Panc1 (cell line): ENCODE measurements around the gene SPTBN4.

ENCODE experiments used
- CTCF ChIP-seq: fragments of 450-650 bp; IDR thresholded peaks from 2 replicates; pipeline ENCODE4 v1.5.1; 2017; ENCODE audit warnings: mild to moderate bottlenecking
- POLR2AphosphoS5 ChIP-seq: IDR thresholded peaks from 2 replicates; pipeline ENCODE4 v1.6.1; 2012; ENCODE audit warnings: mild to moderate bottlenecking, low read depth, low read length, moderate library complexity
- REST ChIP-seq, 2 experiments: IDR thresholded peaks; 2 replicates each; pipeline ENCODE4 v1.6.1; 2011 to 2012; ENCODE audit warnings: low read depth in 2 of 2, control low read depth in 1 of 2, low read length in 1 of 2, mild to moderate bottlenecking in 1 of 2, moderate library complexity in 1 of 2; ENCODE audit not compliant: insufficient read depth in 1 of 2
- SIN3A ChIP-seq: IDR thresholded peaks from 2 replicates; pipeline ENCODE4 v1.6.1; 2012; ENCODE audit warnings: low read depth, mild to moderate bottlenecking, low read length, moderate library complexity, borderline replicate concordance; ENCODE audit not compliant: insufficient read depth

DNA sequence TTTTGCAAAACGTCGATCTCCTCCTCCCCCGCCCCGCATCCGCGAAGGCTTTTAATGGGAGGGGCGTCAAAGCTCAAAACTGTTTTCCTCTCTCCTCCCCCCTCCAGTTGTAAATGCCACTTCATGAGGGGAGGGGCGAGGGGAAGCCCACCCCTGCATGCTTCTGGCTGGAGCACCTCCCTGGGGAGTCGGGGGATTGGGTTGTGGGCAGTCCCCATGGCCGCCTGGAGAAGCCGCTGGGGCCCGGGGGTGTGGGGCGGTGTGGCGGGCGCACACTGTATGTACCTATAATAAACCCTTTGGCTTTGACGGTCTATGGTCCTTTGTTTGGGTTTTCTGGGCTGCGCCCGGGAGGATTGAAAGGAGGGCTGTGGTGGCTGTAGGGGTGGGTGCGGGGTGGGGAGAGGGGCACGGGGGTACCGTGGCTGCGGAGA, 109.4 kb downstream of the SPTBN4 start:
- TF ChIP-seq CTCF (no peak), POLR2AphosphoS5 (no peak), SIN3A (no peak), REST (IDR thresholded peaks at IDR 0.05; ENCODE audit: insufficient read depth in 1 of 2, low read depth in 2 of 2, low read length in 1 of 2) (no peak)
